A549 (cell line): Measurements from ENCODE around the gene KLC3.

ENCODE experiments used
- EP300 ChIP-seq, 2 experiments: fragments of >200 bp; sonication (Bioruptor Twin); formaldehyde crosslinking; IDR thresholded peaks; 2 replicates in 1 of 2; 3 replicates in 1 of 2; pipeline ENCODE4 v1.6.1; 2016 to 2017
- POLR2A ChIP-seq: IDR thresholded peaks from 2 replicates; pipeline ENCODE4 v1.6.1; 2012; ENCODE audit warnings: mild to moderate bottlenecking, low read length
- RFX5 ChIP-seq: fragments of 450-650 bp; IDR thresholded peaks from 2 replicates; pipeline ENCODE4 v1.7.1; 2014; ENCODE audit warnings: antibody characterized with exemption, mild to moderate bottlenecking, moderate library complexity
- TF ChIP-seq, protein P1 (sequence below): fragments of 250-450 bp; sonication (Bioruptor Pico); IDR thresholded peaks from 2 replicates; pipeline ENCODE4 v1.5.0; 2021; ENCODE audit warnings: mild to moderate bottlenecking, moderate library complexity, borderline replicate concordance
- TF ChIP-seq, protein P2 (sequence below): IDR thresholded peaks from 2 replicates; pipeline ENCODE4 v1.6.1; 2012
- TF ChIP-seq, protein P3 (sequence below): fragments of >200 bp; sonication (Bioruptor Twin); formaldehyde crosslinking; IDR thresholded peaks from 3 replicates; pipeline ENCODE4 v1.5.1; 2016
- TF ChIP-seq, protein P4 (sequence below): IDR thresholded peaks from 2 replicates; pipeline ENCODE4 v1.6.1; 2012

DNA sequence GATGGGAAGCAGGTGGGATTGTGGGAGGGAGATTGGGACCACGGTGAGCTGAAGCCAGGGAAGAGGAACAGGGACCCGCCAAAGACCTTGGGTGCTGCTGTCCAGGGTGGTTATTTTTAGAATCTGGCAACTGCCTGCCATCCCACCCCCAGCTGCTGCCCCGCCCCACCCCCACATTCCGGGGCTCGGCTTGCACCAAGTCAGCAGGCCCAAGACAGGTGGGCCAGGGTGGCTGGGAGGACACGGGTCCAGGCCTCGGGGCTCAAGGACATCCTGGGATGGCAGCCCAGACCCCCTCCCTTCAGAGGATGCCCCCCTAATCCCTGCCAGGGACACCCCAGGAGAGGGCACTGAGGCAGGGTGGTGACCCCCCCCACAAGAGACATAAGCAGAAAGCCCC is 18.7 kb upstream of the KLC3 start:
- TF ChIP-seq, protein P1, sequence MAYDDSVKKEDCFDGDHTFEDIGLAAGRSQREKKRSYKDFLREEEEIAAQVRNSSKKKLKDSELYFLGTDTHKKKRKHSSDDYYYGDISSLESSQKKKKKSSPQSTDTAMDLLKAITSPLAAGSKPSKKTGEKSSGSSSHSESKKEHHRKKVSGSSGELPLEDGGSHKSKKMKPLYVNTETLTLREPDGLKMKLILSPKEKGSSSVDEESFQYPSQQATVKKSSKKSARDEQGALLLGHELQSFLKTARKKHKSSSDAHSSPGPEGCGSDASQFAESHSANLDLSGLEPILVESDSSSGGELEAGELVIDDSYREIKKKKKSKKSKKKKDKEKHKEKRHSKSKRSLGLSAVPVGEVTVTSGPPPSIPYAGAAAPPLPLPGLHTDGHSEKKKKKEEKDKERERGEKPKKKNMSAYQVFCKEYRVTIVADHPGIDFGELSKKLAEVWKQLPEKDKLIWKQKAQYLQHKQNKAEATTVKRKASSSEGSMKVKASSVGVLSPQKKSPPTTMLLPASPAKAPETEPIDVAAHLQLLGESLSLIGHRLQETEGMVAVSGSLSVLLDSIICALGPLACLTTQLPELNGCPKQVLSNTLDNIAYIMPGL (CRISPR knock-in tag): no peak
- TF ChIP-seq EP300 (IDR thresholded peaks at IDR 0.05): no peak
- TF ChIP-seq, protein P2, sequence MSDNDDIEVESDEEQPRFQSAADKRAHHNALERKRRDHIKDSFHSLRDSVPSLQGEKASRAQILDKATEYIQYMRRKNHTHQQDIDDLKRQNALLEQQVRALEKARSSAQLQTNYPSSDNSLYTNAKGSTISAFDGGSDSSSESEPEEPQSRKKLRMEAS: no peak
- TF ChIP-seq POLR2A: no peak
- TF ChIP-seq, protein P3, sequence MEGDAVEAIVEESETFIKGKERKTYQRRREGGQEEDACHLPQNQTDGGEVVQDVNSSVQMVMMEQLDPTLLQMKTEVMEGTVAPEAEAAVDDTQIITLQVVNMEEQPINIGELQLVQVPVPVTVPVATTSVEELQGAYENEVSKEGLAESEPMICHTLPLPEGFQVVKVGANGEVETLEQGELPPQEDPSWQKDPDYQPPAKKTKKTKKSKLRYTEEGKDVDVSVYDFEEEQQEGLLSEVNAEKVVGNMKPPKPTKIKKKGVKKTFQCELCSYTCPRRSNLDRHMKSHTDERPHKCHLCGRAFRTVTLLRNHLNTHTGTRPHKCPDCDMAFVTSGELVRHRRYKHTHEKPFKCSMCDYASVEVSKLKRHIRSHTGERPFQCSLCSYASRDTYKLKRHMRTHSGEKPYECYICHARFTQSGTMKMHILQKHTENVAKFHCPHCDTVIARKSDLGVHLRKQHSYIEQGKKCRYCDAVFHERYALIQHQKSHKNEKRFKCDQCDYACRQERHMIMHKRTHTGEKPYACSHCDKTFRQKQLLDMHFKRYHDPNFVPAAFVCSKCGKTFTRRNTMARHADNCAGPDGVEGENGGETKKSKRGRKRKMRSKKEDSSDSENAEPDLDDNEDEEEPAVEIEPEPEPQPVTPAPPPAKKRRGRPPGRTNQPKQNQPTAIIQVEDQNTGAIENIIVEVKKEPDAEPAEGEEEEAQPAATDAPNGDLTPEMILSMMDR: no peak
- no peak for TF ChIP-seq RFX5
- TF ChIP-seq, protein P4, sequence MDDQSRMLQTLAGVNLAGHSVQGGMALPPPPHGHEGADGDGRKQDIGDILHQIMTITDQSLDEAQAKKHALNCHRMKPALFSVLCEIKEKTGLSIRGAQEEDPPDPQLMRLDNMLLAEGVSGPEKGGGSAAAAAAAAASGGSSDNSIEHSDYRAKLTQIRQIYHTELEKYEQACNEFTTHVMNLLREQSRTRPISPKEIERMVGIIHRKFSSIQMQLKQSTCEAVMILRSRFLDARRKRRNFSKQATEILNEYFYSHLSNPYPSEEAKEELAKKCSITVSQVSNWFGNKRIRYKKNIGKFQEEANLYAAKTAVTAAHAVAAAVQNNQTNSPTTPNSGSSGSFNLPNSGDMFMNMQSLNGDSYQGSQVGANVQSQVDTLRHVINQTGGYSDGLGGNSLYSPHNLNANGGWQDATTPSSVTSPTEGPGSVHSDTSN: no peak
